ENCODE data around the gene N4BP2L1.

- TF ChIP-seq CTCF (IDR thresholded peaks at IDR 0.05; ENCODE audit: insufficient read depth, low read length, poor library complexity, severe bottlenecking): no peak
- no peak for TF ChIP-seq EZH2phosphoT487 (conservative IDR thresholded peaks at IDR 0.05; ENCODE audit: low read length)
These were observed 65.4 kb downstream of the N4BP2L1 start for GRCh38 chr13:32362574-32362973.

Data from SU-DHL-6 (cell line).